ENCODE measurements around the gene CYB561. TPM values are rescaled to one million over a fixed set of nuclear protein-coding genes. Genes with fewer than 3 reads are reported as not detected.

The CYB561 gene
- polyA plus RNA-seq, 3 donors, result 5.2 to 11.8 (median 8.3) TPM

DNA sequence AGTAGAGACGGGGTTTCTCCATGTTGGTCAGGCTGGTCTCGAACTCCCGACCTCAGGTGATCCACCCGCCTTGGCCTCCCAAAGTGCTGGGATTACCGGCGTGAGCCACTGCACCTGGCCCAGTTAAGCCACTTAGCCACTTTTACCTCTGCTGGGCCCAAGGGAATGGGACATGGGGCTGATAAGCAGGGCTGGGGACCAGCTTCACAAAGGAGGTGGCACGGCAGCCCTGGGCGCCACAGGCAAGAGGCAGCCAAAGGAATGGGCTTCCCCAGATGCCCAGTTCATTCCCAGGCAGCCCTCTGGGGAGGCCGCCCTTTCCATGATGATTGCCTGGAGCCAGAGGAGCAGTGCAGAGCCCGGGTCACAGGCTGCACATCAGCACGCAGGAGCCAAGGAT lies 5.0 kb upstream of the CYB561 start:
- Histone ChIP-seq H3K27me3 (ENCODE audit: control insufficient read depth in 2 of 2, insufficient read depth in 2 of 2, low read length in 2 of 2) (no peaks in the 10 kb centered on the region), H4K20me1 (ENCODE audit: insufficient read depth, low read length) (no peaks in the 10 kb centered on the region), H3K4me1 (ENCODE audit: control insufficient read depth in 1 of 2, insufficient read depth in 2 of 2, low read length in 2 of 2) (peaks cover 18 to 27% of the 10 kb centered on the region in 2 donors), H3K27ac (ENCODE audit: low read depth in 1 of 2, low read length in 2 of 2) (no peak overlapping the region), H3K9ac (ENCODE audit: insufficient read depth, low read length, poor library complexity, severe bottlenecking) (no peak overlapping the region), H2AFZ (ENCODE audit: insufficient read depth, low read depth, low read length, poor library complexity, severe bottlenecking) (no peak overlapping the region), H3K4me3 (replicated peaks in 1 of 3; ENCODE audit: low read depth in 2 of 3, low read length in 3 of 3) (no peak overlapping the region), H3K79me2 (ENCODE audit: insufficient read depth, low read length) (no peaks in the 10 kb centered on the region), H3K36me3 (replicated peaks in 1 of 2; ENCODE audit: control insufficient read depth in 1 of 2, insufficient read depth in 2 of 2, low read length in 2 of 2) (no peaks in the 10 kb centered on the region), H3K4me2 (replicated peaks; ENCODE audit: extremely low read depth, low read length, poor library complexity, severe bottlenecking) (no peak overlapping the region), H3K9me3 (replicated peaks in 1 of 2; ENCODE audit: control insufficient read depth in 1 of 2, insufficient read depth in 1 of 2, low read length in 2 of 2) (no peaks in the 10 kb centered on the region)
- H3K4me1 Mint-ChIP-seq, result peaks cover 22% of the 10 kb centered on the region
- no peak overlapping the region for H3K27ac Mint-ChIP-seq
- no peak for DNase-seq
- H3K9me3 Mint-ChIP-seq, result no peaks in the 10 kb centered on the region
- H3K4me3 Mint-ChIP-seq, result no peak overlapping the region
- intact Hi-C loops (cut with micrococcal nuclease), result loop anchor here in 1 of 2 donors (10.0 kb wide), 1 partner anchor 94 kb away; no protein-coding TSS in a partner anchor
- H3K36me3 Mint-ChIP-seq, result peaks cover 3% of the 10 kb centered on the region in 2 donors
- TF ChIP-seq, protein P1, sequence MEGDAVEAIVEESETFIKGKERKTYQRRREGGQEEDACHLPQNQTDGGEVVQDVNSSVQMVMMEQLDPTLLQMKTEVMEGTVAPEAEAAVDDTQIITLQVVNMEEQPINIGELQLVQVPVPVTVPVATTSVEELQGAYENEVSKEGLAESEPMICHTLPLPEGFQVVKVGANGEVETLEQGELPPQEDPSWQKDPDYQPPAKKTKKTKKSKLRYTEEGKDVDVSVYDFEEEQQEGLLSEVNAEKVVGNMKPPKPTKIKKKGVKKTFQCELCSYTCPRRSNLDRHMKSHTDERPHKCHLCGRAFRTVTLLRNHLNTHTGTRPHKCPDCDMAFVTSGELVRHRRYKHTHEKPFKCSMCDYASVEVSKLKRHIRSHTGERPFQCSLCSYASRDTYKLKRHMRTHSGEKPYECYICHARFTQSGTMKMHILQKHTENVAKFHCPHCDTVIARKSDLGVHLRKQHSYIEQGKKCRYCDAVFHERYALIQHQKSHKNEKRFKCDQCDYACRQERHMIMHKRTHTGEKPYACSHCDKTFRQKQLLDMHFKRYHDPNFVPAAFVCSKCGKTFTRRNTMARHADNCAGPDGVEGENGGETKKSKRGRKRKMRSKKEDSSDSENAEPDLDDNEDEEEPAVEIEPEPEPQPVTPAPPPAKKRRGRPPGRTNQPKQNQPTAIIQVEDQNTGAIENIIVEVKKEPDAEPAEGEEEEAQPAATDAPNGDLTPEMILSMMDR (IDR thresholded peaks at IDR 0.05), result no peak
- H3K27me3 Mint-ChIP-seq (ENCODE audit: low read depth in 3 of 3), result peaks cover 7 to 27% (median 26%) of the 10 kb centered on the region in 3 donors
- 100% methylated on average over 7 of the region's 11 CpGs for WGBS (ENCODE audit: insufficient coverage)

DNA sequence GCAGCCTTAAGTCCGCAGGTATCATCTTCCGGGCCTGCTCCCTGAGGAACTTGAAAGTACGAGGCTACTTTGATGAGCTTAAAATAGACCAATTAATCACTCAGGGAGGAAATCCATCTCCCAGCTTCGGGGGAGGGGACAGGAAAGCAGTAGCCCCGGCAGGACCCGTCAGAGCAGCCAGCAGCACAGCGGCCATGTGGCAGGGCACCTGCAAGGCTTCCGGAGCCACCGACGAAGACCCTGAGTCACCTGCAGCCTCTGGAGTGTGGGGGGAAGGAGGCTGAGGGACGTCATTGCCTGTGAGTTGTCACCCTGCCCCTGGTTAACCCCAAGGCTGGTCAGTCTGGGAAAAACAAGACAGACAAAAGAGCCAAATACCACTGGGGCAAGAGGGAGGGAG lies 4.4 kb upstream of the CYB561 start:
- no peak overlapping the region for H3K4me2 ChIP-seq (replicated peaks; ENCODE audit: extremely low read depth, low read length, poor library complexity, severe bottlenecking)
- Mint-ChIP-seq H3K36me3 (peaks cover 3% of the 10 kb centered on the region in 2 donors), H3K4me1 (peaks cover 22% of the 10 kb centered on the region), H3K27me3 (ENCODE audit: low read depth in 3 of 3) (peaks cover 7 to 28% (median 26%) of the 10 kb centered on the region in 3 donors), H3K27ac (no peak overlapping the region), H3K4me3 (no peak overlapping the region), H3K9me3 (no peaks in the 10 kb centered on the region)
- DNase-seq, result peak in 1 of 3 donors; percentile 33
- H3K27ac ChIP-seq (ENCODE audit: low read depth in 1 of 2, low read length in 2 of 2), result no peak overlapping the region
- no peaks in the 10 kb centered on the region for H3K79me2 ChIP-seq (ENCODE audit: insufficient read depth, low read length)
- H3K4me3 ChIP-seq (replicated peaks in 1 of 3; ENCODE audit: low read depth in 2 of 3, low read length in 3 of 3), result no peak overlapping the region
- H3K9me3 ChIP-seq (replicated peaks in 1 of 2; ENCODE audit: control insufficient read depth in 1 of 2, insufficient read depth in 1 of 2, low read length in 2 of 2), result no peaks in the 10 kb centered on the region
- no peak overlapping the region for H3K9ac ChIP-seq (ENCODE audit: insufficient read depth, low read length, poor library complexity, severe bottlenecking)
- peaks cover 20 to 33% of the 10 kb centered on the region in 2 donors for H3K4me1 ChIP-seq (ENCODE audit: control insufficient read depth in 1 of 2, insufficient read depth in 2 of 2, low read length in 2 of 2)
- WGBS (ENCODE audit: insufficient coverage), result 2% methylated on average over 11 of the region's 11 CpGs
- H3K27me3 ChIP-seq (ENCODE audit: control insufficient read depth in 2 of 2, insufficient read depth in 2 of 2, low read length in 2 of 2), result no peaks in the 10 kb centered on the region
- intact Hi-C loops (cut with micrococcal nuclease), result loop anchor here in 1 of 2 donors (10.0 kb wide), 1 partner anchor 94 kb away; no protein-coding TSS in a partner anchor
- no peaks in the 10 kb centered on the region for H3K36me3 ChIP-seq (replicated peaks in 1 of 2; ENCODE audit: control insufficient read depth in 1 of 2, insufficient read depth in 2 of 2, low read length in 2 of 2)
- no peaks in the 10 kb centered on the region for H4K20me1 ChIP-seq (ENCODE audit: insufficient read depth, low read length)
- peak overlapping the region; percentile 70 for H2AFZ ChIP-seq (ENCODE audit: insufficient read depth, low read depth, low read length, poor library complexity, severe bottlenecking)
- TF ChIP-seq, protein P1 (IDR thresholded peaks at IDR 0.05), result no peak
